Right atrium auricular region (tissue), 2 donors: ENCODE data around the gene CUL7. TPM values are rescaled to one million over a fixed set of nuclear protein-coding genes. Genes with fewer than 3 reads are reported as not detected.
A peak's percentile ranks its signal among the peaks of the same experiment; 100 is the strongest.

ENCODE experiments used
- DNase-seq: peaks from one replicate; pipeline ENCODE4 v3.0.0-alpha.2; 2019; ENCODE audit warnings: low spot score
- H3K27ac ChIP-seq, 2 donors: fragments of 200-600 bp; sonication (generic); 1 replicate in 1 of 2; 2 replicates in 1 of 2; pipeline ENCODE4 v1.5.1; 2016 to 2019
- H3K27me3 ChIP-seq, 2 donors: fragments of 200-600 bp; sonication (generic); one replicate each; pipeline versions ENCODE4 v1.5.1 to v1.6.0; 2017 to 2019
- H3K36me3 ChIP-seq: fragments of 200-600 bp; sonication (generic); one replicate; pipeline ENCODE4 v1.5.1; 2016
- H3K4me1 ChIP-seq, 2 donors: fragments of 200-600 bp; sonication (generic); one replicate each; pipeline versions ENCODE4 v1.5.1 to v1.6.0; 2017 to 2019
- H3K4me3 ChIP-seq, 2 donors: fragments of 200-600 bp; sonication (generic); 1 replicate in 1 of 2; 2 replicates in 1 of 2; pipeline ENCODE4 v1.5.1; 2017 to 2019; ENCODE audit warnings: mild to moderate bottlenecking in 1 of 2, moderate library complexity in 1 of 2
- H3K9me3 ChIP-seq, 2 donors: fragments of 200-600 bp; sonication (generic); one replicate each; pipeline ENCODE4 v1.5.1; 2019
- total RNA-seq, 2 donors: library from RNA; depleted of rRNA; stranded (reverse); fragments of >200 nt; gene quantifications; one replicate each; pipeline ENCODE4 v1.1.0, GENCODE V29; 2016
- TF ChIP-seq, protein P1 (sequence below), 2 donors: fragments of 200-600 bp; sonication (generic); IDR thresholded peaks; one replicate each; pipeline ENCODE4 v1.5.1; 2019; ENCODE audit warnings: antibody characterized with exemption in 2 of 2

The CUL7 gene
- total RNA-seq, 2 donors from 2014 or later: 6.5 to 9.0 TPM

DNA sequence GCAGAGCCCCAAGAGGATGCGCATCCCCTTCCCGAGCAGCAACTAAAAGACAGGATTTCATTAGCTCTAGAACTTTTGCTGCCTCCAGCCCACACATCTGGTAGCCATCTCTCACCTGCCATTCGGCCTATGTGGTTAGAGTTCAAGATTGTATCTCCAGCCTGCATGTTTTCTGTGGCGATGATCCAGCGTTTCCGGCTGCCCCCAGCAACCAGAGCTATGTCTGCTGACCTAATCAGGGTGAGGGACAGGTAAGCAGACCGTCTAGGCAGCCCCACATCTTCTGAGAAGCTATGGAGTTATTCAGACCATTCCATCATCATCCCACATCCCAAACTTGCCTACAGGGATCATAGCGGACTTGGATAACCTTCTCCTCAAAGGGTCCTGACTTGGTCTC is 2.3 kb upstream of the CUL7 start:
- no peak overlapping the region for H3K27ac ChIP-seq
- H3K4me1 ChIP-seq: peaks cover 0 to 48% of the 10 kb centered on the region in 2 donors
- no peak for DNase-seq
- TF ChIP-seq, protein P1, sequence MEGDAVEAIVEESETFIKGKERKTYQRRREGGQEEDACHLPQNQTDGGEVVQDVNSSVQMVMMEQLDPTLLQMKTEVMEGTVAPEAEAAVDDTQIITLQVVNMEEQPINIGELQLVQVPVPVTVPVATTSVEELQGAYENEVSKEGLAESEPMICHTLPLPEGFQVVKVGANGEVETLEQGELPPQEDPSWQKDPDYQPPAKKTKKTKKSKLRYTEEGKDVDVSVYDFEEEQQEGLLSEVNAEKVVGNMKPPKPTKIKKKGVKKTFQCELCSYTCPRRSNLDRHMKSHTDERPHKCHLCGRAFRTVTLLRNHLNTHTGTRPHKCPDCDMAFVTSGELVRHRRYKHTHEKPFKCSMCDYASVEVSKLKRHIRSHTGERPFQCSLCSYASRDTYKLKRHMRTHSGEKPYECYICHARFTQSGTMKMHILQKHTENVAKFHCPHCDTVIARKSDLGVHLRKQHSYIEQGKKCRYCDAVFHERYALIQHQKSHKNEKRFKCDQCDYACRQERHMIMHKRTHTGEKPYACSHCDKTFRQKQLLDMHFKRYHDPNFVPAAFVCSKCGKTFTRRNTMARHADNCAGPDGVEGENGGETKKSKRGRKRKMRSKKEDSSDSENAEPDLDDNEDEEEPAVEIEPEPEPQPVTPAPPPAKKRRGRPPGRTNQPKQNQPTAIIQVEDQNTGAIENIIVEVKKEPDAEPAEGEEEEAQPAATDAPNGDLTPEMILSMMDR (IDR thresholded peaks at IDR 0.05): no peak
- no peaks in the 10 kb centered on the region for H3K9me3 ChIP-seq
- H3K4me3 ChIP-seq: no peak overlapping the region
- H3K36me3 ChIP-seq: peaks cover 29% of the 10 kb centered on the region
- H3K27me3 ChIP-seq: no peaks in the 10 kb centered on the region

DNA sequence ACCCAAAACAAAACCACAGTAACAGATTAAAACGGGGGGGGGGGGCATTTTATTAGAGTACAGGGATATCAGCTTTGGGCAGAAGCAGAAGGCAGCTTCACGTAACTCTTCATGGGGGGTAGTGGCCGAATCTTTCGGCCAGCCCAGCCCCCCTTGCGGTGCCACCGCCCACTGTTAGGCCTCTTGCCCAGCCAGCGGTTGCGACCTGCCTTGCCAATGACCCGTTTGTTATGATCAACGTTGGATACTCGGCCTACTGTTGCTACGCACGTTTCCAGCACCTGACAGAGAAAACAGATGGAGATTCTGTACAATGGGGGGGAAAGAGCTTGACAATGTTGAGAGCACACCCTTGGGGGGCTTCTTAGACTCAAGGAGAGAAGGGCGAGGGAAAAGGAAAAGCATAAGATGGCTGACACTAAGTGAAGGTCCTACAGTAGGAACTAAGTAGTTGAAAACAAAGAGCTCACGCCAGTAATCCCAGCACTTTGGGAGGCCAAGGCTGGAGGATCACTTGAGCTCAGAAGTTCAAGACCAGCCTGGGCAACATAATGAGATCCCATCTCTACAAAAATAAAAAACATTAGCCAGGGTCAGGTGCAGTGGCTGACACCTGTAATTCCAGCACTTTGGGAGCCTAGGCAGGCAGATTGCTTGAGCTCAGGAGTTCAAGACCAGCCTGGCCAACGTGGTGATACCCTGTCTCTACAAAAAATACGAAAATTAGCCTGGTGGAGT is 724 bp upstream of the CUL7 start:
- TF ChIP-seq, protein P1 (IDR thresholded peaks at IDR 0.05): no peak
- H3K27ac ChIP-seq: peak overlapping the region; percentile 92 to 96
- no peaks in the 10 kb centered on the region for H3K27me3 ChIP-seq
- H3K9me3 ChIP-seq: no peaks in the 10 kb centered on the region
- no peak for DNase-seq
- H3K4me3 ChIP-seq: peak overlapping the region; percentile 69 to 71
- H3K36me3 ChIP-seq: peaks cover 35% of the 10 kb centered on the region
- H3K4me1 ChIP-seq: peaks cover 0 to 38% of the 10 kb centered on the region in 2 donors

DNA sequence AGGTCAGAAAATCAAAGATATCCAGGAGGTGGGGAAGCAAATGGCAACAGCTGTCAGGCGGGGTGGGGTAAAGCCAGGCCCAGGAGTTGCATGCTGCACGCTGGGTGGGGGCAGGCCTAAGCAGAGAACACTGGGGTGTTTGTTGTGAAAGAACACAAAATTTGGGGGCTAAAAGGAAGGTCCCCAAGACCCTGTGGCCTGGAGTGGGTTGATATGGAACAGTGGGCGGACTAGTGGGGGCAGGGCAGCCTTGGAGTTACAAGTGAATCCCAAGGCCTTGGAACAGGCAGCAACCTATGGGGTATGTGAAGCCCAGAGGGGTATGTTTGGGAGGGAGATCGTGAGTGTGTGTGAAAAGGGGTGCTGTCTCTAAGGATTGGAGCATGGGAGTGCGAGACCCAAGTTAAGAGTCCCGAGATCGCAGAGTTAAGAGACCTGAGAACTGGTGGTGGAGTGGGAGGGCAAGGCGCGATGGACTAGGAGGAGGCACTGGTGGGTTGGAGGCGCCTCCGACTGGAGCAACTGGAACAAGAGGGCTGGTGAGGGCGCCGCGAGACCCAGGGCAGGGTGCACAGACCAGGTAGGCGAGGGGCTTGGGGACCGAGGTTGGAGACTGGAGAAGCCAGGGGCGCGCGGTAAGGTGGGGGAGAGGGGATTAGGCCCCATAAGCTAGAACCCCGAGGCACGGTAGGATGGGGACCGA is 658 bp downstream of the CUL7 start:
- no peak for DNase-seq
- Histone ChIP-seq H3K27ac (peak overlapping the region; percentile 92 to 96), H3K36me3 (peaks cover 42% of the 10 kb centered on the region), H3K4me3 (peak overlapping the region; percentile 69 to 71), H3K4me1 (peaks cover 0 to 29% of the 10 kb centered on the region in 2 donors), H3K27me3 (no peaks in the 10 kb centered on the region), H3K9me3 (no peaks in the 10 kb centered on the region)
- TF ChIP-seq, protein P1 (IDR thresholded peaks at IDR 0.05): no peak

DNA sequence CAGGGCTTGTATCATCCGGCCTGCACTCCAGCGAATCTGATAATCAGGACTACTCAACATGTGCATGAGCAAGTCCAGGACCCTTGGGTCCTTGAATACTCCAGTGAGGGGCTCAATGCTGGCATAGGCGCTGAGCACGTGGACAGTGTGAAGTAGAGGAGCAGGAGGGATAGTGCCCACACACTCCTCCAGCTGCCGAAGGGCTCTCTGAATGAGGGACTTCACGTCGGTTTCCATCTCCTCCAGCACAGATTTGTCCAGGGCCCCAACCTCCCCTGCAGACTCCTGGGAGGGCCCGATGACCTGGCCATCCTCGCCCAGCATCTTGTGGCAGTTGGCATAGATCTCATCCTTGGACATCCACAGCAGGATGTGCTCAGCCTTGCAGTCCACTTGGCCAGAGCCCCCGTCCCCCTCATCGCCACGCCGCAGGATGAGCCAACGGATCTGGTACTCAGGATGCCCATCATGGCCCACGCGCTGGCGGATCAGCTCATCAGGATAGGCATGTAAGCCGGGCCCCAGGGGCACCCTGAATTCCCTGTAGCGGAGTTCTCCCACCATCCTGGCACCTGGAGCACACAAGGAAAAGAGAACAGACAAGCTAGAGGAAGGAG is 1.3 kb downstream of the CUL7 start:
- H3K4me3 ChIP-seq: no peak overlapping the region
- no peak for DNase-seq
- H3K36me3 ChIP-seq: peaks cover 40% of the 10 kb centered on the region
- H3K4me1 ChIP-seq: peaks cover 0 to 23% of the 10 kb centered on the region in 2 donors
- TF ChIP-seq, protein P1 (IDR thresholded peaks at IDR 0.05): no peak
- H3K27me3 ChIP-seq: no peaks in the 10 kb centered on the region
- no peaks in the 10 kb centered on the region for H3K9me3 ChIP-seq
- peak overlapping the region; percentile 92 to 96 for H3K27ac ChIP-seq

DNA sequence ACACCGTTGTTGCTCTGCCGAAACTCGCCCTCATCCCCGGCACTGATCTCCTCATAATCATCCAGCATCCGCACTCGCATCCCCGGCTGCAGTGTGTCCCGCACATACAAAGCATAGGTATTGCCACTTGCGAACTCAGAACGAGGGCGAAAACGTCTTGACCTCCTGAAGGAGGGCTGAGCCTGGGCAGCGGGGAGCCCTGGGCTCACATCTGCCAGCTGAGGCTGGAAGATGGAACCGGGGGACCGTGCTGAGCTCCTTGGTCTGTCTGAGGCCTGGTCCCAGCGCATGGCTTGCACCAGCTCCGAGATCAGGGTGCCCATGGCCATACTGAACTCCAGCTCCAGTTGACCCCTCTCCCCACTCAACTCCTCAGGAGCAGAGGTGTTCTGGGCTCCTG is 2.7 kb downstream of the CUL7 start:
- no peak for DNase-seq
- peaks cover 36% of the 10 kb centered on the region for H3K36me3 ChIP-seq
- H3K4me3 ChIP-seq: no peak overlapping the region
- H3K27me3 ChIP-seq: no peaks in the 10 kb centered on the region
- TF ChIP-seq, protein P1 (IDR thresholded peaks at IDR 0.05): no peak
- H3K9me3 ChIP-seq: no peaks in the 10 kb centered on the region
- no peak overlapping the region for H3K27ac ChIP-seq
- H3K4me1 ChIP-seq: peaks cover 0 to 23% of the 10 kb centered on the region in 2 donors
